Transverse colon (tissue), 4 donors: ENCODE results near the gene ARHGEF37.

Experiments
- CTCF ChIP-seq, 5 experiments: fragments of 200-600 bp in 3 of 5; fragments of 450-650 bp in 2 of 5; sonication (generic) in 3 of 5; IDR thresholded peaks; 1 replicate in 2 of 5; 2 replicates in 3 of 5; pipeline ENCODE4 v1.5.1; 2016 to 2017; ENCODE audit warnings: antibody characterized with exemption in 5 of 5, inconsistent platforms in 3 of 5, mild to moderate bottlenecking in 2 of 5, moderate library complexity in 1 of 5
- POLR2A ChIP-seq: fragments of 450-650 bp; IDR thresholded peaks from one replicate; pipeline ENCODE4 v1.6.1; 2016; ENCODE audit warnings: antibody characterized with exemption, mild to moderate bottlenecking, moderate library complexity
- POLR2AphosphoS5 ChIP-seq, 3 donors: sonication (generic); formaldehyde crosslinking; IDR thresholded peaks; one replicate each; pipeline ENCODE4 v1.6.1; 2016; ENCODE audit warnings: antibody characterized with exemption in 3 of 3

GRCh38 chr5:149677731-149678130, 96.4 kb downstream of the ARHGEF37 start:
- TF ChIP-seq CTCF (IDR thresholded peaks at IDR 0.05) (no peak), POLR2A (no peak), POLR2AphosphoS5 (IDR thresholded peaks at IDR 0.05) (no peak)
